CD4-positive, alpha-beta T cell treated with Interleukin-15 for 4 hours (primary cell): ENCODE results near the gene SLC22A23.

Experiments
- DNase-seq: peaks from one replicate; pipeline ENCODE4 v3.0.0-alpha.2; 2020; ENCODE audit warnings: low spot score

The SLC22A23 gene

GRCh38 chr6:3369985-3370360 is 86.9 kb downstream of the SLC22A23 start:
- DNase-seq = no peak

GRCh38 chr6:3368685-3369084 is 88.2 kb downstream of the SLC22A23 start:
- DNase-seq = no peak

GRCh38 chr6:3367630-3368029 is 89.2 kb downstream of the SLC22A23 start:
- DNase-seq = no peak

GRCh38 chr6:3366596-3367413 is 90.0 kb downstream of the SLC22A23 start:
- no peak for DNase-seq

- DNase-seq = no peak
Observed at GRCh38 chr6:3364391-3364790, 92.5 kb downstream of the SLC22A23 start.

GRCh38 chr6:3363296-3364025 is 93.4 kb downstream of the SLC22A23 start:
- no peak for DNase-seq

GRCh38 chr6:3361312-3362037 is 95.4 kb downstream of the SLC22A23 start:
- DNase-seq = no peak

GRCh38 chr6:3360727-3361045 is 96.2 kb downstream of the SLC22A23 start:
- no peak for DNase-seq

GRCh38 chr6:3359973-3360726 is 96.7 kb downstream of the SLC22A23 start:
- no peak for DNase-seq

- DNase-seq = no peak
Observed at GRCh38 chr6:3359101-3359752, 97.6 kb downstream of the SLC22A23 start.

GRCh38 chr6:3358413-3359100 is 98.3 kb downstream of the SLC22A23 start:
- DNase-seq = no peak

- no peak for DNase-seq
Observed at GRCh38 chr6:3357678-3358077, 99.2 kb downstream of the SLC22A23 start.

- no peak for DNase-seq
Observed at GRCh38 chr6:3356824-3357420, 99.9 kb downstream of the SLC22A23 start.

- DNase-seq = peak; percentile 48
Observed at GRCh38 chr6:3356056-3356823, 100.6 kb downstream of the SLC22A23 start.

- peak; percentile 35 for DNase-seq
Observed at GRCh38 chr6:3355358-3356055, 101.3 kb downstream of the SLC22A23 start.

- no peak for DNase-seq
Observed at GRCh38 chr6:3355011-3355357, 101.9 kb downstream of the SLC22A23 start.

- DNase-seq = no peak
Observed at GRCh38 chr6:3353939-3354338, 102.9 kb downstream of the SLC22A23 start.

- no peak for DNase-seq
Observed at GRCh38 chr6:3353213-3353903, 103.5 kb downstream of the SLC22A23 start.

- no peak for DNase-seq
Observed at GRCh38 chr6:3352678-3353077, 104.2 kb downstream of the SLC22A23 start.
